ENCODE measurements around the gene HRH2.
"Not testable (repeated sequence)": the region's sequence is repeated elsewhere in the genome, so short reads cannot be mapped to it uniquely, and the experiment has no call there.

Gene HRH2, protein sequence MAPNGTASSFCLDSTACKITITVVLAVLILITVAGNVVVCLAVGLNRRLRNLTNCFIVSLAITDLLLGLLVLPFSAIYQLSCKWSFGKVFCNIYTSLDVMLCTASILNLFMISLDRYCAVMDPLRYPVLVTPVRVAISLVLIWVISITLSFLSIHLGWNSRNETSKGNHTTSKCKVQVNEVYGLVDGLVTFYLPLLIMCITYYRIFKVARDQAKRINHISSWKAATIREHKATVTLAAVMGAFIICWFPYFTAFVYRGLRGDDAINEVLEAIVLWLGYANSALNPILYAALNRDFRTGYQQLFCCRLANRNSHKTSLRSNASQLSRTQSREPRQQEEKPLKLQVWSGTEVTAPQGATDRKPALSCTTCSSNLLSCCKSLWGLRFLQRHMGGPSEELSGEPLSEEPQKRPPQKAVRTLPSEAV

DNA sequence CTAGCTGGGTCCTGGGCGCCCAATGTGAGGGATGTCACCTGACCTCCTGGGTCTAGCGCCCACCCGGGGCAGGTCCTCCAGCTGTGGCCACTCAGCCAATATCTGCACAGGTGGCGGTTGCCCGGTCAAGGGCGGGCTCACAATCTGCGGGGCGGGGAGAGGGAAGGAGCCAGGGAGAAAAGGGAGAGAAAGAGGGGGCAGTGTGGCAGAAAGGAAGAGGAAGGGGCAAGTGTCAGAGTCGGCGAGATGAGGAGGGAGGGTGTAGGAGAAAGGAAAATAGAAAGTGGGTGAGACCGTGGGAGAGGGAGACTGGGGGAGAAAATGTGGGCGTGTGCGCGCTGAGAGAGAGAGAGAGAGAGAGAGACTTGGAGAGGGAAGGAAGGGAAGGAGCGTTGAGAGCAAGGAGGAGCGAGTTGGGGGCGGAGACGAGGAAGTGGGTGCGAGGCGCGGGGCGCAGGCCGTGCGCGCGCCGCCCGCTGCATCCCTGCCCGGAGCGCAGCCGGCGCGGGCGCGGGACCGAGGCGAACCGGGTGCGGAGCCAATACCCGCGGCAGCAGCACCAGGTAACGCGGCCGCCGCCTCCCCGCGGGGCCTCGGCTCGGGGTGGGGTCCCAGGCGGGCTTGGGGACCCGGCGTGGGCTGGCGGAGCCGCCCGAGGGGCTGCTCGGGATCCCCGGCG is at the start of gene HRH2:
HRH2 (plus strand) TSS at position 479 of the 679 bp plus-strand sequence. CDS start 25,163 bp downstream, outside the sequence.
- DNase-seq, result peak; percentile 36

DNA sequence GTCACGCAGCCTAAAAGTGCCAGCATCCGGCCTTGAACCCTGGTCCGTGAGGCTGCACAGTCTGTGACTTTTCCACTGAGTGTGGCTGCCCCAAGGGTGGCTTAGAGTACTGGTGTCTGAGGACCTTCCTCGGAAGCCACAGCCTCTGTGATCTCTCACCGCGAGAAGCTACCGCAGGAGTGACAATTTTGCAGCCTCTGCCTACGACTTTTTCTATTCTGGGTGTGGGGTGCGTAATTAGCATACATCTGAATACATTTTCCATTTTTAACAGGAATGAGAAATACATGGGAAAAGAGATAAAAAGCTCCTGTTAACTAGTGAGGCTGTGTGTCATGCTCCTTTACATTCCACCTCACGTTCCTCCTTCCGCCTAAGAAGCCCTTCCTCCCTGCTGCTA is 48.3 kb upstream of the HRH2 start:
- DNase-seq, result no peak

DNA sequence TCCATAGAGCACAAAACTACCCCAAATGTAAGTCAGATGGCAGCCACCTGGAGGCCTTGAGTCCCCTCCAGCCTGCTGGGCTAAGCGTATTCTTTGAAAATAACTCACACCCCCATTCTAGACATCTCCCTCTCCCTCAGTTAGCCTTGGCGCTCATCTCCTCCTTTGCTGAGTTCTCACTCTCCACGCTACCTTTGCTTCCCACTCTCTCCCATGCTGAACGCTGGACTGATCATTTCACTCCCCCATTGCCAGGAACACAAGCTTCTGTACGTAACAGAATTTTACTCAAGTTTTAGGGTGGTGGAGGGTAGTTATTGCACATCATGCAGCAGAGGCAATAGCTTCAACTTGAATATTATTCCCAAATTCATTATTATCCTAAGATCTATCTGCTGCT is 47.5 kb upstream of the HRH2 start:
- no peak for DNase-seq

DNA sequence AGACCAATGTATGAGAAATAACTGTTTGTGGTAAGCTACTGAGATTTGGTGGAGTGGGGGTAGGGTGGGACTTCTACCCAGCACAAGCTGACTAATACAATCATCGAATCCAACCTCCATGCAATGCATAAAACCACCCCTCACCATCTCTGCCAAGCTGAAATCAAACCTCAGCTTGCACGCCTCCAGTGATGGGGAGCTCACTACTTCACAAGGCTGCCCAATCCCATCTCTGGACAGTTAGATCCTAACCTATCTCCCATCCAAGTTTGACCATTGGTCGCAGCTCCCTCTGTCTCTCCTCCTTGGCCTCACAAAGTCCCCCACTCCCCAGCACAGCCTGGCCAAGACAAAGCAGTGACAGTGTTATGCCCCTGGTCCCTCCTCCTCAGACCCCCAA is 47.0 kb upstream of the HRH2 start:
- DNase-seq, result no peak

DNA sequence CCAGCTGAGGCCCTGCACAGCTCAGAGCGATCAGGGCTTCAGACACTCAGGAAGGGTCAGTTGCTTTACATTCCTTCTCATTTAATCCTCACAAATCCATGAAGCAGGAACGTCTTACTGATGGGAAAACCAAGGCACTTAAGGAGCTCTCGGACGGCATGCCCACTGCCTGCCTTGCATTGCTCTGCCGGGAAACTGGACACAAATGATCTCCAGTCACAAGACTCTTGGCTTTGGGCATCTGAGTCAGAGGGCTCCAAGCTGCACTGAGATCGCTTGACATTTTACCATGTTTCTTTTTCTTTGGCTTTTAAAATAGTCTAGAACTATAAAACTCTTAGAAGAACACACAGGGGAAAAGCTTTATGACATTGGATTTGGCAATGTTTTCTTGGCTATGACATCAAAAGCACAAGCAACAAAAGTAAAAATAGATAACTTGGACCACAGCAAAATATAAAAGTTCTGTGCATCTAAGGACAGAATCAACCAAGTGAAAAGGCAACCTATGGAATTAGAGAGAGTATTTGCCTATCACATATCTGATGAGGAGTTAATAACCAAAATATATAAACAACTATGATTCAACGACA is 43.6 kb upstream of the HRH2 start:
- no peak for DNase-seq

DNA sequence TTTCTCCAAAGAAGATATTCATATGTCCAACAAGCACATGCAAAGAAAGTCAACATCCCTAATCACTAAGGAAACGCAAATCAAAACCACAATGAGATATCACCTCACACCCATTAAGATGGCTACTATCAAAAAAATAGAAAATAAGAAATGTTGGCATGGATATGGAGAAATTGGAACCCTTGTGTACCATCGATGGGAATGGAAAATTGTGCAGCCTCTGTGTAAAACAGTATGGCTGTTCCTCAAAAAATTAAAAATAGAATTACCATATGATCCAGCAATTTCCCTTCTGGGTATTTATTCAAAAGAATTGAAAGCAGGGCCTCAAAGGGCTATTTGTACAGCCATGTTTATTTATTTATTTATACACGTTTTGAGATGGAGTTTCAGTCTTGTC is 43.0 kb upstream of the HRH2 start:
- no peak for DNase-seq

DNA sequence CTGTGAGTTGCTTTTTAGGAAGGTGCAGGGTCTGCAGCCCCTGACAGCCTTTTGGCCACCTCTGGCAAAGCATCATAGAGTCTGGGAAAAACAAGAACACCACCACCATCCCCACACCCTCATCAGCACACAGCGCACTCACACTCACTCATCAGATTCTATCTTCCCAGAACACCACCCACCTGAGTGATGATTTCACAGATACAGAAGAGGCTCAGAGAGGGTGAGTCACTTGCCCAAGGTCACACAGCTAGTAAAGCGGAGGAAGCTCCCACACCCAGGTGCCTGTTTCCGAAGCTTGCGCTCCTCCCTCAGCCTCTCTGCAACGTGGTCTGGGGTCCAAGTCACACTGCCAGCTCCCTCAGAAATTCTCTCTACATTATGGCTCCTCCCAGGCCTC is 41.8 kb upstream of the HRH2 start:
- no peak for DNase-seq

DNA sequence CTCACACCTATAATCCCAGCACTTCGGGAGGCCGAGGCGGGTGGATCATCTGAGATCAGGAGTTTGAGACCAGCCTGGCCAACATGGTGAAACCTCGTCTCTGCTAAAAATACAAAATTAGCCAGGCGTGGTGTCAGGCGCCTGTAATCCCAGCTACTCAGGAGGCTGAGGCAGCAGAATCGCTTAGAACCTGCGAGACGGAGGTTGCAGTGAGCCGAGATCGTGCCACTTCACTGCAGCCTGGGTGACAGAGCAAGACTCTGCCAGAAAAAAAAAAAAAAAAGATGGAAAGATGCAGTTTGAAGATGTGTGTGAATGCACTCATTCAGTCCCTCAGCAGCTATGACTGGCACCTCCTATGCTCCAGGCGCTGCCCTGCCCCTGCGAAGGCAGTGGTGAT is 41.3 kb upstream of the HRH2 start:
- not testable (repeated sequence) for DNase-seq

DNA sequence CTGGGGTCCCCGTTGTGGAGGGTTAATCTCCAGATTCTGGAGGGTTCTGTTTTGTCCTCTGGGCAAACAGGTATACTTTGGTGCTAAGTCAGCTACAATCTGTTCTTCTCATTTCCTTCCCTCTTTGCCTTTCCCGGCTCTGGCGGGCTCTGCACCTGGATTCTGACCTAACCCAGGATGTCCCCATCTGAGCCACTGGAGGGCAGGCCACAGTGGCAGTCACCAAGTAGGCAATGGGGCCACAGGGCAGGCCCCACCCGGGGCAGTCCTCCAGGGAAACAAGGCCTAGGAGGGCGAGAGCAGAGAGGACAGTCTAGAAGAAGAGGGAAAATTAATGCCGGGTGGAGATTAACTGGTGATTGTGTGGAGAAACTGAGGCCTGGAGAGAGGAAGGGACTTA is 40.4 kb upstream of the HRH2 start:
- no peak for DNase-seq

DNA sequence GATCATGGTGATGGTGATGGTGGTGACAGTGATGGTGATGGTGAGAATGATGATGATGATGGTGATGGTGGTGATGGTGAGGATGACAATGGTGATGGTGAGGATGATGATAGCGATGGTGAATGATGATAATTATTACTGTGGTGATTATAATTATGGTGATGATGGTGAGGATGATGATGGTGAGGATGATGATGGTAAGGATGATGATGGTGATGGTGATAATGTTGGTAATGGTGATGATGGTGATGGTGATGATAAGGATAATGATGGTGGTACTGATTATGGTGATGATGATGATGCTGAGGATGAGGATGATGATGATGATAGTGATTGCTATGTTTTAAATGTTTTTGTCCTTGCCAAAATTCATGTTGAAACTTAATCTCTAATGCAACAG is 37.3 kb upstream of the HRH2 start:
- DNase-seq, result no peak

DNA sequence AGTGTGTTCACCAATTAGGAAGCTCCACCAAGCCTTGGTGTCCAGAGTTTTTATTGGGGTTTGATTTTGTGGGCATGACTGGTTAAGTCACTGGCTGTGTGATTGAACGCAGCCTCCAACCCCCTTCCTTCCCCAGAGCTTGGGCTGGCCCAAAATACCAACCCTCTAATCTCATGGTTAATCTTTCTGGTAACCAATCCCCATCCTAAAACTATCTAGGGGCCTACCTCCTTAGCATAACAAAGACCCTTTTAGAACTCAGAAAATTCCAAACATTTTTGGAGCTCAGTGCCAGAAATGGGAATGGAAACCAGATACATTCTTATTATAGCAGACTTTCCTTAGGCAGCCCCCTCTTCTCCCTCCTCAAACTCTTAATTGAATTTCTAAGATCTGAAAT is 35.9 kb upstream of the HRH2 start:
- DNase-seq, result no peak

DNA sequence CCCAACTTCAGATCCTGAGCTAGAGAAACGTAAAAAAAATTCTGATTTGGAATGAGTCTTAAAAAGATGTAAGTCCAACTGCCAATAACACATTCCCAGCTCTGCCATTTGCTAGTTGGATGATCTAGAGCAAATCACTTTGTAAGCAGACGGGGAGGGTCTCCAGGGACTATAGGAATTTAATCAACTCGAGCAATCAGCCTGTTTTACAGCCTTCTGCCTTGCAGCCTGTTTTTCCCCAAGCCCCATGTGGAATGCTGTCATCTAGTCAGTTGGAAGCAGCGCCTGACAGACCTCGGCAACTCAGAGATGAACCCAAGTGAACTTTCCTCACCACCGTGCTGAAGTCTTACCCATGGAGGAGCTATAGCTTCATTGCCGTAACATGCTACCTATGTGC is 34.8 kb upstream of the HRH2 start:
- no peak for DNase-seq

DNA sequence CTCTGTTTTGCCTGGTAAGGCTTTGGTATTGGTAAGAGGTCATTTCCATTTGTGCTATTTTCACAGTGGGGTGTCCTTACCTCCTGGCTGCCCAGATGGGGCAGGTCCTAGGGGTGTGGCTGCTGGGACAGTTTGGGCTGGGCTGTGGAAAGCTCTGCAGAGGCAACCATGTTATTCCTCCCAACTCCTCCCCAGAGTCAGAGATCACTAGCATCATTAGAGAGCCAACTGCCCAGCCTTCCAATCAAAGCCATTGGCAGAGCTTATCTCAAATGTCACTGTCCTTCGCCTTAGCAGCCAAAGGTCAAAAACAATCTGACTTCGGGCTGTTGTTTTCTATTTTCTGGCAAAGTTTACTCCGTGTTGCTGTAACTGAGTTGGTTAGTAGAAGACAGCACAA is 33.6 kb upstream of the HRH2 start:
- DNase-seq, result no peak

DNA sequence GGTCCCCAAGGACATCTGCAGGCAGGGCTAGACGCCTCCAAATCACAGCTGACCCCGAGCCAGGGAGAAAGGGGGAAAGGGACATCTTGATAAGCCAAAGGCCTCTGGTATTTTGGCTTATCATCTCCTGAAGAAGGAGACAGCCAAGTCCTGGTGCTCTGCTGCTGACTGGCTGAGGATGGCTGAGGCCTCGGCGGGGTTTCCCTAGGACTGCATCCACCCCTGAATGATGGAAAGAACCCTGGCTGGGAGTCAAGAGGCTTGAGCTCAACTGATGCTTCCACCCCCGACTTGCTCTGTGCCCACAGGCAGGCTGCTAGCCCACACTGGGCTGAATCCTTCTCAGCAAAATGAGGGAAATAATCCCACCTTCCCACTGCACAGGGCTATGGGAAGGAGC is 30.9 kb upstream of the HRH2 start:
- no peak for DNase-seq

DNA sequence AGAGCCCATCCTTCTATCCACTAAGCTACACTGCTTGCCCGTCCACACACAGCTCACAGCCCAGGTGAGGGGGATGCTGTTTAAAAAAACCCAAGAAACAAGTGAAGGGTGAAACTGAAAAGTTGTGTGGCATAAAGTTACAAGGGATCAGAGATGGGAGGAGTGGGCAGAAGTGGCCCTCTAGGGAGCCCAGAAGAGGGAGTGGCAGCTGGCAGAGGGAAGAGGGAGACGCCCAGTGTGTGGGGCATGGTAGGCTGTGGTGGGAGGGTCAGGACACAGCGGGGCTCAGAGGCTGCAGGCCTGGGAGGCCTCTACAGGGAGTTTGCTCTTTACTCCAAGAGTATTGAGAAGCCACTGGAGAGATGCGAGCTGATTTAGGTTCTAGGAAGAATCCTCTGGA is 30.1 kb upstream of the HRH2 start:
- DNase-seq, result no peak

DNA sequence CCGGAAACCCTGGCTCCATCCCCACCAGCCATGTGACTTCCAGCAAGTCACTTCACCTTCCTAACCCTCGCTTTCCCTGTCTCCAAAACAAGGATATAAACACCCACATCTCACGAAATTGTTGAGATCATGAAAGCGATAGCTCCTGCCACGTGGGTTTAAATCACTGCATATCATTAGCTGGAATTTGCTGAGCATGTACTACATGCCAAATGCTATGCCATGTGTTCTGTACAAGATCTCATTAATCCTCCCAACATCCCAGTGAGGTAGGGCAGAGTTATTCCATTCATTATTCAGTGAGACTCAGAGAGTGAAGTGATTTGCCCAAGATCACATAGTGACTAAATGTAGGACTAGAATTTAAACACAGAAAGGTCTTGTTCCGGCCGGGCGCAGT is 29.2 kb upstream of the HRH2 start:
- DNase-seq, result no peak

DNA sequence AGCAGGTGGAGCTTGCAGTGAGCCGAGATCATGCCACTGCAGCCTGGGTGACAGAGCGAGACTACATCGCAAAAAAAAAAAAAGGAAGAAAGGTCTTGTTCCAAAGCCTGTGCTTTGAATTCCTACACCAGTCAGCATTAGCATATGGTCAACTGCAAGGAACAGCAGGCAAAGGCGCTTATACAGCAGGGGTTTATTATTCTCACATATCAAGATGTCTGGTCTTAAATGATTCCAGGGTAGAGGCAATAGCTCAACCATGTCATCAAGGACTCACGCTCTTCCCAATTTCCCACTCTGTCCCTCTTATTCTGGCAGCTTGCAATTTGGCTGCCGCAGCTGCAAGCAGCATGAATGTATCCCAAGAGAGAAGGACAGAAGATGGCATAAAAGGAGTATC is 28.6 kb upstream of the HRH2 start:
- DNase-seq, result no peak

DNA sequence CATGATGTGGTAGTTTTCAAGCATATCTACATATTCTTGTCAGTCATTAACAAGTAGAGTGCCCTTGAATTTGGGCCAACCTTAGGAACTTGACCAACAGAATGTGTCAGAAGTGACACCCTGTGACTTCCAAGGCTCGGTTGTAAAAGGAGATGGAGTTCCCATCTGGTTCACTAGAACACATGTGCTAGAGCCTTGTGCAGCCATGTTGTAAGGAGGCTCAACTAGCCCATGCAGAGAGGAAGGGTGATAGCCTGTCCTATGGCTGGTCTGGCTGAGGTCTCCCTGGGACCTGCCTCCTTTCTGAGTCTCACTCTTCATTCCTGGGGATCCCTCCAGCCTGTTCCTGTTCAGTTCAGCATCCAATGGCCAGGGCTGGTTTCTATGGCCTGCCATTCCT is 28.1 kb upstream of the HRH2 start:
- no peak for DNase-seq

DNA sequence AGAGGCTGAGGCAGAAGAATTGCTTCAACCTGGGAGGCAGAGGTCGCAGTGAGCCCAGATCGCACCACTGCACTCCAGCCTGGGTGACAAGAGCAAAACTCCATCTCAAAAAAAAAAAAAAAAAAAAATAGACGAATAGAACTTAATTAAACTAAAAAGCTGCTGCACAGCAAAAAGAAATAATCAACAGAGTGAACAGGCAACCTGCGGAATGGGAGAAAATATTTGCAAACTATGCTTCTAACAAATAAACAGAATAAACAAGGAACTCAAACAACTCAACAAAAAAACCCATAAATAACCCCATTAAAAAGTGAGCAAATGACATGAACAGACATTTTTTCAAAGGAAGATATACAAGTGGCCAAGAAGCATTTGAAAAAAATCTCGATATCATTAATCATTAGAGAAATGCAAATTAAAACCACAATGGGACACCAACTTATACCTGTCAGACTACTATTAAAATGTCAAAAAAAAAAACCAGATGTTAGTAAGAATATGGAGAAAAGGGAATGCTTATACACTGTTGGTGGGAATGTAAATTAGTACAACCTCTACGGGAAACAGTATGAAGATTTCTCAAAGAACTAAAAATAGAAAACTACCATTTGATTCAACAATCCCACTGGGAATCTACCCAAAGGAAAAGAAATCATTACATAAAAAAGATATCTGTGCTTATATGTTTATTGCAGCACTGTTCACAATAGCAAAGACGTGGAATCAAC is 21.9 kb upstream of the HRH2 start:
- no peak for DNase-seq

DNA sequence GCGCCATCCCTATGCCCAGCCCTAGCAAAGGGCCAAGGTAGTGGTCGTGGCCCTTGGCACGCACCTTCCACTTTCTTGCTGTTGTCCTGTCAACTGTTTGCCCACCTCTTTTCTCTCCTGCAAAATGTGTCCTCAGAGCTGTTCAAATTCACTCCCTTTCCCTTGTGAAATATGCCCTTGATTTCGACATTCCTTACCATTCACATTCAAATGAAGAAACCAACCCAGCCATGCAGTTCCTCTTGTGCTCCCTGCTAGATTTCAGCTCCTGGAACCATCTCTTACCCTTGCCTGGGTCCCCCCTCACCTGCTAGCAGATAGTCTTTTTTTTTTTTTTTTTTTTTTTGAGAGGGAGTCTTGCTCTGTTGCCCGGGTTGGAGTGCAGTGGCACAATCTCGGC is 19.6 kb upstream of the HRH2 start:
- peak; percentile 62 for DNase-seq

DNA sequence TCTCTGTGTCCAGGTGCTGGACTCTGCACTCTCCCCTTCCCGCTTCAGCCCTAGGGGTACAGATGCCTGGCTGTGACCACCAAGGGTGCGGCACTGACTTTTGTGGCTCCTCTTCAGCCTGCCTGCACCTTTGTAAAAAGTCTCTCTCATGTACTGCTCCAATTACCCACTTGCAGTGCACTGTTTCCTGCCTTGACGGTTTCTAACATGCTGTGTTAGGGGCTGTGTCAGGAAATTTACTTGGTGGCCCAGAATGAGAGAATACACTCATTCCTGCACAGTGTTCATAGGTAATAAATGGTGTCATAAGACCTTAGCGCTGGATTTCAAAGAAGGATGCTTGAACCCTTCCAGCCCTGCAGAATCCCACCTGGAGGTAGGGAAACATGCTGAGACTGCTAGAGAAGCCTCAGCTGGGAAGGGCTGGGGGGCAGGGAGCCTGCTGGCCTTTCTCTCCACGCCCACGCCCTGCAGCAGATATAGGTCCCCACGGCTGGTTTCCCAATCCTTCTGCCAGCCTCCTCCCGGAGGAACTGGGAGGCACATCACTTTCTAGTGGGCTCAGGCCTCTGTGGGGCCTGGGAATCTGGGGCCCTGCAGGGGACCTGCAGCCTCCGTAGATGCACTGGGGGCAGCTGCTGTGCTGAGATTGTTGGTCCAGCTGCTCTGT is 17.6 kb upstream of the HRH2 start:
- DNase-seq, result no peak

DNA sequence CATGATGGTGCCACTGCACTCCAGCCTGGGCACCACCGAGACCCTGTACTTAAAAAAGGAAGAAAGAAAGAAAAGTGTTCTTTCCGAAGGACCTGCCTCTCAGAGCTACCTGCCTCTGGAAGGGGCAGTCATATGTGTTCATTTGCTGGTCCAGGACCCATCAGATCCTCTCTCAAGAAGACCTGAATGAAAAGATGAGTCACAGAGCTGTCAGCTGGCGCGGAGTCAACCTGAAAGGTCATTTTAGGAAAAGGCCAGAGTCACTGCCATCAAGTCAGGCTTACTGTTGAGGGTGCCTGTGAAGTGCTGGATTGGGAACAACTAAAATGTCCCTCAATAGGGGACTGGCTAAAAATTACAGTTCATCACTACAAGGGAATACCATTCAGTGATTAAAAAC is 14.9 kb upstream of the HRH2 start:
- DNase-seq, result no peak

DNA sequence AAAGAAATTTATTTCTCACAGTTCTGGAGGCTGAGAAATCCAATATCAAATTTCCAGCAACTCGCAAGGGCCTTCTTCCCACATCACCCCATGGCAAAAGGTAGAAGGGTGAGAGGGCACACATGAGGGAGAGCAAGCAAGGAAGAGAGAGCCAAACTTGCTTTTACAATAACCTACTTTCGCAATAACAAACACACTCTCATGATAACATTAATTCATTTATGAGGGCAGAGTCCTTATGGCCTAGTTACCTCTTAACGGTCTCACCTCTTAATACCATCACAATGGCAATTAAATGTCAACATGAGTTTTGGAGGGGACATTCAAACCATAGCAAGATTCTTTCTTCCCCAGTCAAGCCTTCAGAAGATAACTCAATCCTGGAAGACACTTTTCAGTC is 11.6 kb upstream of the HRH2 start:
- no peak for DNase-seq

All from SIG-M5 (cell line).